H1 (cell line): ENCODE data around the gene AP3D1.

Experiments
- CTCF ChIP-seq, 3 experiments: IDR thresholded peaks; 1 replicate in 2 of 3; 2 replicates in 1 of 3; pipeline versions ENCODE4 v1.5.1 to v1.6.1; 2011; ENCODE audit warnings: low read length in 3 of 3, mild to moderate bottlenecking in 3 of 3, inconsistent platforms in 2 of 3, low read depth in 1 of 3, moderate library complexity in 1 of 3; ENCODE audit not compliant: insufficient read depth in 1 of 3; ENCODE audit errors: control extremely low read depth in 1 of 3
- EGR1 ChIP-seq: IDR thresholded peaks from 2 replicates; pipeline ENCODE4 v1.6.1; 2011; ENCODE audit warnings: low read depth, low read length, borderline replicate concordance

- TF ChIP-seq CTCF (IDR thresholded peaks at IDR 0.05; ENCODE audit: control extremely low read depth in 1 of 3, insufficient read depth in 1 of 3, low read depth in 1 of 3, low read length in 3 of 3): no peak
- no peak for TF ChIP-seq EGR1
These were observed 91.8 kb downstream of the AP3D1 start for GRCh38 chr19:2059422-2060201.
